Stimulated activated memory B cell treated with anti-CD40 and anti-IgM and Interleukin-4, amounts not matched to agents 10 μg/mL and 1 μg/mL and 100 μg/mL, for 72 hours (primary cell): ENCODE results near the gene ART1.

Experiments used
- ATAC-seq: fragments of 150-1000 bp; cut with Tn5 transposase; 2 replicates; pipeline ENCODE4 v1.10.0; 2021
- H3K27ac Mint-ChIP-seq: one replicate; pipeline ENCODE4 v1.8.0; 2022; ENCODE audit warnings: mild to moderate bottlenecking, mixed read lengths
- H3K27me3 Mint-ChIP-seq: one replicate; pipeline ENCODE4 v1.8.0; 2022; ENCODE audit warnings: mixed read lengths
- H3K36me3 Mint-ChIP-seq: one replicate; pipeline ENCODE4 v1.8.0; 2022; ENCODE audit warnings: mixed read lengths
- H3K4me1 Mint-ChIP-seq: one replicate; pipeline ENCODE4 v1.8.0; 2022; ENCODE audit warnings: mixed read lengths
- H3K4me3 Mint-ChIP-seq: one replicate; pipeline ENCODE4 v1.8.0; 2022; ENCODE audit warnings: mild to moderate bottlenecking, moderate library complexity, mixed read lengths
- H3K9me3 Mint-ChIP-seq: one replicate; pipeline ENCODE4 v1.8.0; 2022; ENCODE audit warnings: mixed read lengths

Gene ART1

GRCh38 chr11:3669742-3670183 is 24.8 kb downstream of the ART1 start:
- Mint-ChIP-seq H3K4me3 (no peak overlapping the region), H3K4me1 (no peaks in the 10 kb centered on the region), H3K27me3 (no peaks in the 10 kb centered on the region), H3K27ac (no peak overlapping the region), H3K36me3 (peaks cover 69% of the 10 kb centered on the region), H3K9me3 (no peaks in the 10 kb centered on the region)
- no peak for ATAC-seq

GRCh38 chr11:3671334-3672254 is 26.7 kb downstream of the ART1 start, which contains the start of gene CHRNA10:
Gene CHRNA10 (minus strand): TSS chr11:3671384. CDS start chr11:3671312, 72 bp downstream.
- no peak for ATAC-seq
- peaks cover 67% of the 10 kb centered on the region for H3K36me3 Mint-ChIP-seq

GRCh38 chr11:3674189-3674588 is 29.3 kb downstream of the ART1 start:
- Mint-ChIP-seq H3K36me3 (peaks cover 81% of the 10 kb centered on the region), H3K27ac (no peak overlapping the region), H3K27me3 (no peaks in the 10 kb centered on the region), H3K9me3 (no peaks in the 10 kb centered on the region), H3K4me3 (no peak overlapping the region), H3K4me1 (no peaks in the 10 kb centered on the region)
- ATAC-seq = no peak

More at GRCh38 chr11:3671334-3672254, 26.7 kb downstream of the ART1 start, which contains the start of gene CHRNA10:
- Mint-ChIP-seq H3K27ac (no peak within 1 kb of the TSS), H3K9me3 (no peaks in the 10 kb centered on the region), H3K27me3 (no peaks in the 10 kb centered on the region), H3K4me3 (no peak within 1 kb of the TSS), H3K4me1 (no peaks in the 10 kb centered on the region)

- no peaks in the 10 kb centered on the region for H3K9me3 Mint-ChIP-seq
- peaks cover 78% of the 10 kb centered on the region for H3K36me3 Mint-ChIP-seq
- no peak overlapping the region for H3K27ac Mint-ChIP-seq
- H3K4me1 Mint-ChIP-seq = no peaks in the 10 kb centered on the region
- H3K27me3 Mint-ChIP-seq = no peaks in the 10 kb centered on the region
- ATAC-seq = no peak
- no peak overlapping the region for H3K4me3 Mint-ChIP-seq
These were observed 31.0 kb downstream of the ART1 start for GRCh38 chr11:3675971-3676370.

- H3K27me3 Mint-ChIP-seq = no peaks in the 10 kb centered on the region
- no peak for ATAC-seq
- H3K4me1 Mint-ChIP-seq = no peaks in the 10 kb centered on the region
- no peaks in the 10 kb centered on the region for H3K9me3 Mint-ChIP-seq
- H3K4me3 Mint-ChIP-seq = no peak overlapping the region
- no peak overlapping the region for H3K27ac Mint-ChIP-seq
- peaks cover 79% of the 10 kb centered on the region for H3K36me3 Mint-ChIP-seq
These were observed 34.1 kb downstream of the ART1 start for GRCh38 chr11:3679077-3679476.

GRCh38 chr11:3683039-3683438 is 38.1 kb downstream of the ART1 start:
- no peak overlapping the region for H3K4me3 Mint-ChIP-seq
- H3K36me3 Mint-ChIP-seq = peaks cover 74% of the 10 kb centered on the region
- H3K4me1 Mint-ChIP-seq = no peaks in the 10 kb centered on the region
- ATAC-seq = no peak
- no peaks in the 10 kb centered on the region for H3K27me3 Mint-ChIP-seq
- no peak overlapping the region for H3K27ac Mint-ChIP-seq
- no peaks in the 10 kb centered on the region for H3K9me3 Mint-ChIP-seq

GRCh38 chr11:3684129-3684818 is 39.3 kb downstream of the ART1 start:
- no peaks in the 10 kb centered on the region for H3K9me3 Mint-ChIP-seq
- no peaks in the 10 kb centered on the region for H3K4me1 Mint-ChIP-seq
- no peak overlapping the region for H3K27ac Mint-ChIP-seq
- H3K27me3 Mint-ChIP-seq = no peaks in the 10 kb centered on the region
- H3K36me3 Mint-ChIP-seq = peaks cover 69% of the 10 kb centered on the region
- no peak overlapping the region for H3K4me3 Mint-ChIP-seq
- no peak for ATAC-seq

GRCh38 chr11:3684819-3685172 is 39.9 kb downstream of the ART1 start:
- Mint-ChIP-seq H3K4me1 (no peaks in the 10 kb centered on the region), H3K36me3 (peaks cover 63% of the 10 kb centered on the region), H3K27me3 (no peaks in the 10 kb centered on the region), H3K27ac (no peak overlapping the region), H3K9me3 (no peaks in the 10 kb centered on the region), H3K4me3 (no peak overlapping the region)
- ATAC-seq = no peak

- no peaks in the 10 kb centered on the region for H3K9me3 Mint-ChIP-seq
- no peaks in the 10 kb centered on the region for H3K27me3 Mint-ChIP-seq
- H3K4me1 Mint-ChIP-seq = no peaks in the 10 kb centered on the region
- no peak overlapping the region for H3K4me3 Mint-ChIP-seq
- H3K36me3 Mint-ChIP-seq = peaks cover 55% of the 10 kb centered on the region
- H3K27ac Mint-ChIP-seq = no peak overlapping the region
- no peak for ATAC-seq
These were observed 41.0 kb downstream of the ART1 start for GRCh38 chr11:3685923-3686322.

GRCh38 chr11:3686751-3687150 is 41.8 kb downstream of the ART1 start:
- Mint-ChIP-seq H3K27ac (no peak overlapping the region), H3K36me3 (peaks cover 51% of the 10 kb centered on the region), H3K9me3 (no peaks in the 10 kb centered on the region)

GRCh38 chr11:3700410-3700809 is 55.5 kb downstream of the ART1 start:
- H3K36me3 Mint-ChIP-seq = peaks cover 54% of the 10 kb centered on the region
- H3K27me3 Mint-ChIP-seq = no peaks in the 10 kb centered on the region
- H3K4me3 Mint-ChIP-seq = no peak overlapping the region
- no peak overlapping the region for H3K27ac Mint-ChIP-seq
- no peak for ATAC-seq
- no peaks in the 10 kb centered on the region for H3K4me1 Mint-ChIP-seq
- no peaks in the 10 kb centered on the region for H3K9me3 Mint-ChIP-seq

More at GRCh38 chr11:3686751-3687150, 41.8 kb downstream of the ART1 start:
- Mint-ChIP-seq H3K4me3 (no peak overlapping the region), H3K27me3 (no peaks in the 10 kb centered on the region), H3K4me1 (no peaks in the 10 kb centered on the region)
- ATAC-seq = no peak

GRCh38 chr11:3700910-3701309 is 56.0 kb downstream of the ART1 start:
- peaks cover 51% of the 10 kb centered on the region for H3K36me3 Mint-ChIP-seq
- H3K9me3 Mint-ChIP-seq = no peaks in the 10 kb centered on the region
- H3K4me3 Mint-ChIP-seq = no peak overlapping the region
- H3K4me1 Mint-ChIP-seq = no peaks in the 10 kb centered on the region
- no peaks in the 10 kb centered on the region for H3K27me3 Mint-ChIP-seq
- no peak for ATAC-seq
- H3K27ac Mint-ChIP-seq = no peak overlapping the region

- Mint-ChIP-seq H3K27ac (no peak overlapping the region), H3K4me3 (no peak overlapping the region), H3K36me3 (peaks cover 52% of the 10 kb centered on the region), H3K4me1 (no peaks in the 10 kb centered on the region), H3K9me3 (no peaks in the 10 kb centered on the region), H3K27me3 (no peaks in the 10 kb centered on the region)
- ATAC-seq = no peak
These were observed 58.5 kb downstream of the ART1 start for GRCh38 chr11:3703383-3703782.

- peaks cover 43% of the 10 kb centered on the region for H3K36me3 Mint-ChIP-seq
- no peak overlapping the region for H3K4me3 Mint-ChIP-seq
- no peaks in the 10 kb centered on the region for H3K9me3 Mint-ChIP-seq
- peaks cover 6% of the 10 kb centered on the region for H3K4me1 Mint-ChIP-seq
- ATAC-seq = no peak
- no peaks in the 10 kb centered on the region for H3K27me3 Mint-ChIP-seq
- no peak overlapping the region for H3K27ac Mint-ChIP-seq
These were observed 62.2 kb downstream of the ART1 start for GRCh38 chr11:3707176-3707575.

GRCh38 chr11:3709977-3710376 is 65.0 kb downstream of the ART1 start:
- ATAC-seq = no peak
- Mint-ChIP-seq H3K36me3 (peaks cover 62% of the 10 kb centered on the region), H3K4me3 (no peak overlapping the region)

More at GRCh38 chr11:3709977-3710376, 65.0 kb downstream of the ART1 start:
- peaks cover 6% of the 10 kb centered on the region for H3K4me1 Mint-ChIP-seq
- H3K9me3 Mint-ChIP-seq = no peaks in the 10 kb centered on the region
- no peak overlapping the region for H3K27ac Mint-ChIP-seq
- no peaks in the 10 kb centered on the region for H3K27me3 Mint-ChIP-seq
